ENCODE measurements around the gene PLCB1. TPM values are rescaled to one million over a fixed set of nuclear protein-coding genes. Genes with fewer than 3 reads are reported as not detected.

PLCB1 gene
- total RNA-seq, 1 donor, result 14.6 TPM

DNA sequence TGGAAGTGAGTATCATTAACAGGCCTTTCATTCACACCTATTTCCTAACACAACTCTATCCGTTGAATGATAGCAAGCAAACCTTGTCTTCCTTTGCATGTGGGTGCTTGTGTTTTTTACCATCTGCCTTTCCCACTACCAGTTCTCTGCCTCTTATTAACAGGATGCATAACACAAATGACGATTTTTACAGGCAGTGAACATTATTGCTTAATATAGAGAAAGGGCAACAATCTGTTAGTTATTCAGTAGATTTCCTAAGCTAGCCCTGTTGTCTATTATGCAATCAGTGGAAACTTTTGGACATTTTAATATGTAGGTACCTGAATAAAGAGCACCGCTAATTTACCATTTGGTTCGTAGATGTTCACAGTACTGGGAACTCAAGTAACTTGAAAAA is 588.0 kb downstream of the PLCB1 start:
- Histone ChIP-seq H3K4me3 (ENCODE audit: low read length) (no peak overlapping the region), H3K4me1 (ENCODE audit: insufficient read depth, low read length) (no peaks in the 10 kb centered on the region), H3K27me3 (ENCODE audit: insufficient read depth, low read length) (no peaks in the 10 kb centered on the region), H3K9me3 (ENCODE audit: low read depth, low read length) (no peaks in the 10 kb centered on the region)

DNA sequence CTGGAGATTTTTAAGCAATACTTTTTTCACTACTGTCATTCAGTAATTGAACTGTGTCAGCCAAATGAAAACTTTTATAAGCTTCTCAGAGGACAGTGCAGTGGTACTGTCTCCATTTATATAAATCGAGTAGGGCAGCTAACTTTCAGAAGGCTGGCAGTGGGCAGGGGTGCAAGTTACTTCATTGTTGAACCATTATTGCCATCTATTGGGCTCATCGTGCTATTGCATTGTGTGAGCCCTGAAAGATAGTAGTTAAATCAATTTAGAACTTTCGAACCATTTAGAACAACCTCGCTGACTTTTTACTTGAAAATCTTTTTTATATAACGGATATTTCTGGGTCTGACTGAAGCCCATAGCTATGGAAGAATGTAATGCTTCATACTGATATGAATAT is 589.0 kb downstream of the PLCB1 start:
- H3K9me3 ChIP-seq (ENCODE audit: low read depth, low read length), result no peaks in the 10 kb centered on the region
- H3K27me3 ChIP-seq (ENCODE audit: insufficient read depth, low read length), result no peaks in the 10 kb centered on the region
- H3K4me3 ChIP-seq (ENCODE audit: low read length), result no peak overlapping the region
- H3K4me1 ChIP-seq (ENCODE audit: insufficient read depth, low read length), result no peaks in the 10 kb centered on the region

DNA sequence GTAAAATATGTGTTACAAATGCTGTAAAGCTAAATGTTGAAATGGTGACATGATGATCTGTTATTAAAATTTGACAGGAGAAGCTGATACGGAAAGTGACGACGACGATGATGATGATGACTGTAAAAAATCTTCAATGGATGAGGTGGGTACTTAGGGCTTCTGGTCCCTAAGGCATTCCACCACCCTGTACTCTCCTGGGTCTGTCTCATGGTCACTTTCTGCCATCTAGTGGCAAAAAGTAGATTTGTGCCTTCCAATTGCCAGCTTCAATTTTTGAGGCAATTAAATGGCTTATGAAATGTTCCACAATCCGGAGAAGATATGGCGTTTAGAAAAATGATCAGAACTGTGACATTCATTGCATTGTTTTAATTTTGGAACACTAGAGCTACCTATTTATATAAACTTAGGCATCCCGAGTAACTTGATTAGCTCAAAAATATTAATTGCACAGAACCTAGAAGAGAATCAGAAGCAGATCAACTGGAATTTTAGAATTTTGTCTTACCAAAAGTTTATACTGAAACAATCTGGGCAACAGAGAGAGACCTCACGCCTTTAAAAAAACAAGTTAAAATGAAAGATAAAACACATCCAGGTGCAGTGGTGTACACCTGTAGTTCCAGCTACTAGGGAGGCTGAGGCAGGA is 590.3 kb downstream of the PLCB1 start:
- H3K27me3 ChIP-seq (ENCODE audit: insufficient read depth, low read length), result no peaks in the 10 kb centered on the region
- no peaks in the 10 kb centered on the region for H3K4me1 ChIP-seq (ENCODE audit: insufficient read depth, low read length)
- no peak overlapping the region for H3K4me3 ChIP-seq (ENCODE audit: low read length)
- no peaks in the 10 kb centered on the region for H3K9me3 ChIP-seq (ENCODE audit: low read depth, low read length)

DNA sequence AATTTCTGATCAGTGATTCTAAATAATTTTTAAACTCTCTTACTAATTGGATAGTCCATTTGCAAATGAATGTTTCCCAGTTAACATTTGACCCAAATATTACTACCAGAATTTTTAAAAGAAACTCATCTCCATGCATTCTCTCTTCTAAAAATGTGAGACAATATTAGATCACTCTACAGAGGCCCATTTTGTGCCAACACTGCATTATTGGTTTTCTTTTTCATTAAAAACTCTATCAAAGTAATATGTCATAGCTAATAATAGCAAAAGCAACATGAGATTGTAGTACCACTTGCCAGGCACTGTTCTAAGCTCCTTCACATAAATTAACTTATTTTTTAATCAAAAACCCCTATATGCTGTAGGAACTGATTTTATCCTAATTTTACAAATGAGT is 591.2 kb downstream of the PLCB1 start:
- Histone ChIP-seq H3K4me1 (ENCODE audit: insufficient read depth, low read length) (no peaks in the 10 kb centered on the region), H3K4me3 (ENCODE audit: low read length) (no peak overlapping the region), H3K27me3 (ENCODE audit: insufficient read depth, low read length) (no peaks in the 10 kb centered on the region), H3K9me3 (ENCODE audit: low read depth, low read length) (no peaks in the 10 kb centered on the region)

DNA sequence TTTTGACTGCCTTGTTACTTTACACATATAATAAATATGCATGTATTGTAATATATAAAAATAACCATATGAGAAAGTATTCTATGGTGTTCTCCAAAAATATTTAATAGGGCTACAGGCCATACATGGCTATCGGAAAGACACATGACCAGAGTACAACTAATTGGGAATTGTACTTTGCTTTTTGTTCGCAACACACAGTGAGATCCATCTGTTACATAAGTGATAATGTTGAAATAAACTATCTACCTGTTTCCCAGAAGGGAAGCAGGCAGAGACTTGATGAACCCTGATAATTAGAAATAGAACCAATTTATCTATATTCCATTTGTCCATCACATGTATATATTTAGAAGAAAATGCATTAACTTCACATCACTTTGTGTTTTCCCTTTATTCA is 592.8 kb downstream of the PLCB1 start:
- Histone ChIP-seq H3K4me3 (ENCODE audit: low read length) (no peak overlapping the region), H3K9me3 (ENCODE audit: low read depth, low read length) (no peaks in the 10 kb centered on the region), H3K27me3 (ENCODE audit: insufficient read depth, low read length) (no peaks in the 10 kb centered on the region), H3K4me1 (ENCODE audit: insufficient read depth, low read length) (no peaks in the 10 kb centered on the region)

DNA sequence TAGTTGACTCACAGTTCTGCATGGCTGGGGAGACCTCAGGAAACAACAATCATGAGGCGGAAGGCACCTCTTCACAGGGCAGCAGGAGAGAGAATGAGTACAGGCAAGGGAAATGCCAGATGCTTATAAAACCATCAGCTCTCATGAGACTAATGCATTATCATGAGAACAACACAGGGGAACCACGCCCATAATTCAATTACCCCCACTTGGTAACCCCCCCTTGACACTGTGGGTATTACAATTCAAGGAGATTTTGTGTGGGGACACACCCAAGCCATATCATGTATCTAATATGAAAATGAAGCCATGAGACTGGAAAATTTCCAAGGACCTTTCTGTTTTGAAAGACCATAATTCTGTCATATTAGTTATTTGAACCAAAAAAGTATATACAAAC is 594.4 kb downstream of the PLCB1 start:
- H3K9me3 ChIP-seq (ENCODE audit: low read depth, low read length), result no peaks in the 10 kb centered on the region
- H3K4me1 ChIP-seq (ENCODE audit: insufficient read depth, low read length), result no peaks in the 10 kb centered on the region
- H3K4me3 ChIP-seq (ENCODE audit: low read length), result no peak overlapping the region
- no peaks in the 10 kb centered on the region for H3K27me3 ChIP-seq (ENCODE audit: insufficient read depth, low read length)

DNA sequence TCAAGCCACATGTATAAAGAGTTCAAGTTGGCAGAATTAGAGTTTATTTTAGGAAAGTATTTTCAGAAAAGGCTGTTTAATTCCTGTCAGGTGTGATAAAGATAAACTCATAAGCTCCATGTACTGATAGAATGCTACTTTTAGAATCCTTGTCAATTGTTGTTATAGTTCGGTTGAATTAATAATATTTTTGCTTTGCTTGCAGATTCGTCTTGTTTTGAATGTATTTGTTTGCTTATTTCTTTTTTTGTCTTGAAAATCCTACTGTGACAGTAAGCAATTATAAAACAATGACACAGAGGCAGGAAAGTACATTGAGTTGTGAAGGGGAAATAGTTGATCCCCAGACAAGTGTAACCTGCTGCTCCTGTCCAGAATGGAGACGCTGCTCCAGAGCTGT is 602.9 kb downstream of the PLCB1 start:
- Histone ChIP-seq H3K27me3 (ENCODE audit: insufficient read depth, low read length) (no peaks in the 10 kb centered on the region), H3K4me3 (ENCODE audit: low read length) (no peak overlapping the region), H3K4me1 (ENCODE audit: insufficient read depth, low read length) (no peaks in the 10 kb centered on the region), H3K9me3 (ENCODE audit: low read depth, low read length) (no peaks in the 10 kb centered on the region)

DNA sequence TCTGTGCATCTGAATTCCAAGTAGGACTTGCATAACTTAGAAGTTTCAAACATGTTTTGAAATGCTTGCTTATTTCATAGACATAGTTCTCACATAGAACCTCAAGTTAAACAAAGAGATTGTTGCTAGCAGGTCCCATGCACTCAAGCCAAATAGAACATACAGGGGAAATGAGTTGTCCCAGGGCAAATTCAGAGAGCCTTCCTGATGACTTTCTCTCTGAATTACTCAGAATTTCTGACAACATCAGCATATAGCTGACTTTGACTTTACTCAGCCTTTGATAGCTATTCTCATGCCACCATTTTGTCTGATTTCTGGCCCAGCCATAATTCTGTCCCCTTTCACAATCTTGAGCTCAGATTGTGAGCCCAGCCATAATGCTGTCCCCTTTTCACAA is 603.6 kb downstream of the PLCB1 start:
- H3K4me3 ChIP-seq (ENCODE audit: low read length), result no peak overlapping the region
- H3K9me3 ChIP-seq (ENCODE audit: low read depth, low read length), result no peaks in the 10 kb centered on the region
- no peaks in the 10 kb centered on the region for H3K4me1 ChIP-seq (ENCODE audit: insufficient read depth, low read length)
- H3K27me3 ChIP-seq (ENCODE audit: insufficient read depth, low read length), result no peaks in the 10 kb centered on the region

DNA sequence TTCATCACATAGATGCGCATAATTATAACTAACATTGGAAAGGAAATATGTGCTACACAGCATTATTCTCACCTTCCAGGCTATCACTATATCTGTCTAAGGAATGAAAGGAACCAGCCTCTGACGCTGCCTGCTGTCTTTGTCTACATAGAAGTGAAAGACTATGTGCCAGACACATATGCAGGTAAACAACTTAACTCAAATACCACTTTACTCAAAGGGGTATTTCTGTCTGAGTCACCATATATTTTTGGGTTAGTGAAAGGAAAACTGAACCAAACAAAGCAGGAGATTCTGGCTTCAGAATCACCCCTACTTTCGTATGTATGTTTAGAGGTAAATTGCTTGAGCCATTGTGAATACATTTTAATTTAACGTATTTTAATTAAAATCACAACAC is 608.2 kb downstream of the PLCB1 start:
- Histone ChIP-seq H3K27me3 (ENCODE audit: insufficient read depth, low read length) (no peaks in the 10 kb centered on the region), H3K4me1 (ENCODE audit: insufficient read depth, low read length) (no peaks in the 10 kb centered on the region), H3K4me3 (ENCODE audit: low read length) (no peak overlapping the region), H3K9me3 (ENCODE audit: low read depth, low read length) (no peaks in the 10 kb centered on the region)

DNA sequence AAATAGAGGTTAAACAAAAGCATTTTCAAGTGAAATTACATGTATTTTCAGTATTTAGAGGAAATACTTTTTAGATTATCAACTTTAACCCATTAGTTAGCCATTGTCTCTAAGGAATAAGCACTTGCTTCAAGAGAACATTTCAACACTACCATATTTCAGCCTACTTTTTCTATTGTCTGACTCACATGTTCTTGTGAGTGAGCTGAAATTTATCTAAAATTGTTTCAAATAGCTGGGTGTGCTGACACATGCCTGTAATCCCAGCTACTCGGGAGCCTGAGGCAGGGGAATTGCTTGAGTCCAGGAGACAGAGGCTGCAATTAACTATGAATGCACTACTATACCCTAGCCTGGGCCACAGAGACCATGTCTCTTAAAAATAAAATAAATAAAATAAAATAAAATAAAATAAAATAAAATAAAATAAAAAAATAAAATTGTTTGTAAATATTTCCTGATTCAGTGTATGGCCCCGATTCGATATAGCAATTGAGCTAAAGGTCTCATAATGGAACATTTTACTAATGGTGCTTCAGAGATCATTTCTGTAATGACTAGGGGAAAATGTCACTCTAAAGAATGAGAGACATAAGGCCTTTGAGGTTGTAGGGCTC is 612.3 kb downstream of the PLCB1 start:
- Histone ChIP-seq H3K4me3 (ENCODE audit: low read length) (no peak overlapping the region), H3K4me1 (ENCODE audit: insufficient read depth, low read length) (no peaks in the 10 kb centered on the region), H3K27me3 (ENCODE audit: insufficient read depth, low read length) (no peaks in the 10 kb centered on the region), H3K9me3 (ENCODE audit: low read depth, low read length) (no peaks in the 10 kb centered on the region)

DNA sequence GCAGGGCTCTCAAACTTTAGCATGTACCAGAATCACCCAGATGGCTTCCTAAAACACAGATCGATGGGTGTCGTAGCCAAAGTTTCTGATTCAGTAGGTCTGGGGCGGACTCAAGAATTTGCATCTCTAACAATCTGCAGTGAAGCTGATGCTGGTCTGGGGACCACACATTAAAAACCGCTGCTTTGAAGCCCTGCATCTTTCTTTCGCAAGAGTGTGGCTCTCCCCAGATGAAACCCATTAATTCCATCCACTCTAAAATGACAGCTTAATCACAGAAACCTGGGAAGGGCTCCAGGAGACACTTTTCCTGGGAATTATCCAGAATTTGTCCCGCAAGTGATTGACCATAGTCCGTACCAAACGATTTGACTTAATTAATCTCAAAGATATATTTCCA is 617.0 kb downstream of the PLCB1 start:
- H3K4me1 ChIP-seq (ENCODE audit: insufficient read depth, low read length), result no peaks in the 10 kb centered on the region

DNA sequence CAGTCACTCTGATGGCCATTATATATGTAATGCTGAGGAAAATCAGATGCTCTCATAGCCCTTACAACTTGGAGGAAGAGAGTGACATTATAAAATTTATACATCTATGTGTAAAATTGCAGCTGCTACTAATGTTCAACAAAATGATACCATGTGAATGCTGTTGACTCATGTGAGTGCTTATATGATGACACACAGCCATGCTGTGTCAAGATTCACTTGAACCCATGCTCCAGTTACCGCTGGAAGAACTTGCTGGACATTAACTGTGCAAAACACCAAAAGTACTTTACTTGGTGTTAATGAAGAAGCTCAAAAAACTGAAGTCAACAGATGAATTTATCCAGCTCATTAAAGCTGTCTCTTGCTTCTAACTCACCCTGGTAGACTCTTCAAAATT is 617.9 kb downstream of the PLCB1 start:
- Histone ChIP-seq H3K27me3 (ENCODE audit: insufficient read depth, low read length) (no peaks in the 10 kb centered on the region), H3K4me1 (ENCODE audit: insufficient read depth, low read length) (no peaks in the 10 kb centered on the region), H3K9me3 (ENCODE audit: low read depth, low read length) (no peaks in the 10 kb centered on the region), H3K4me3 (ENCODE audit: low read length) (no peak overlapping the region)

More for the DNA sequence above, 617.0 kb downstream of the PLCB1 start:
- no peaks in the 10 kb centered on the region for H3K9me3 ChIP-seq (ENCODE audit: low read depth, low read length)
- no peak overlapping the region for H3K4me3 ChIP-seq (ENCODE audit: low read length)
- no peaks in the 10 kb centered on the region for H3K27me3 ChIP-seq (ENCODE audit: insufficient read depth, low read length)

DNA sequence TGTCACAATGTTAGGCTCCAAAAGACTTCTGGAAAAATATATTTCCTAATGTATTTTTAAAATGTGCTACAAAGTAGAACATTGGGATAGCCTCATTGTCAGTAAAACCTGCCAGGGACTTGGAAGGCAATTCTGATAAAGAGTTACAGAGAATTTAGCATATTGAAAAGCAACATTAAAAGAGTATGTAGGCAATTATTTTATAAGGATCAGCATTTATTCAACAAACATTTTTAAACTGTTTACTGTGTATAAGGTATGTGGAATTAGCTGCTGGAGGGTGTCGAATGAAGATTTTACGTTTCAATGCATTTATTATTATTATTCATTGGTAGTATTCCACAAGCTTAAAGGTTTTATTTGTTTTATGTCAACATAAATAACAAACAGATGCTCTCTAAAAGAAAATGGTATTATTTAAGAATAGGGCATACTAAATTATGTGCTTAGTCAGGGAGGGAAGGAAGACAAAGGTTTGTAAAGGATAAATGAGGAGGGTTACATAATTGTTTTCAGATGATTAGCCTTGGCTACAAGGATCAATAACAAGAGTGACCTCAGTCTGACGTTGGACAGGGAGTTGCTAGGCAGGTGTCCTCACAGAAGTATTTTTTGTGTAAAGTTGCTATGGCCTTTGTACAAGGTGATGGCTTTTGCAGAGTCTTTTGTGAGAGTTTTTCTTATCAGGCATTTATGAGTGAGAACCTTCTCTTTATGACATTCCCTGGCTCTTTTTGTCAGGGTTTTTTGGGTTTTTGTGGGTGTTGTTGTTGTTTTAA is 623.5 kb downstream of the PLCB1 start:
- no peaks in the 10 kb centered on the region for H3K27me3 ChIP-seq (ENCODE audit: insufficient read depth, low read length)
- no peaks in the 10 kb centered on the region for H3K9me3 ChIP-seq (ENCODE audit: low read depth, low read length)
- no peak overlapping the region for H3K4me3 ChIP-seq (ENCODE audit: low read length)
- no peaks in the 10 kb centered on the region for H3K4me1 ChIP-seq (ENCODE audit: insufficient read depth, low read length)

DNA sequence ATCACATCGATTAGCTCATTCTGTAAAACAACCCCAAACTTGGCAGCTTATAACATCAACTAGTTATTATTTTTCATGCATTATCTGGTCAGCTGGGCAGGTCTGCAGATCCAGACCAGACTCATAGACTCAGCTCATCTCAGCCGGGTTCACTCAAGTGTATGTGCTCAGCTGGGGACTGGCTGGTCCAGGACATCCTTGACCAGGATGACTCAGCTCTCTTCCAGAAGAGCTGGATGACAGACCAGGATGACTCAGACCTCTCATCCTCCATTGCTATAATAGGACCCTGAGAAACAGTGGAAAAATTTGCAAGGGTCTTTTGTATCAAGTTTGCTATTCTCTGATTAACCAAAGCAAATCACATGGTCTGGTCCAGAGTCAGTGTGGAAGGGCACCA is 624.3 kb downstream of the PLCB1 start:
- Histone ChIP-seq H3K27me3 (ENCODE audit: insufficient read depth, low read length) (no peaks in the 10 kb centered on the region), H3K9me3 (ENCODE audit: low read depth, low read length) (no peaks in the 10 kb centered on the region)

DNA sequence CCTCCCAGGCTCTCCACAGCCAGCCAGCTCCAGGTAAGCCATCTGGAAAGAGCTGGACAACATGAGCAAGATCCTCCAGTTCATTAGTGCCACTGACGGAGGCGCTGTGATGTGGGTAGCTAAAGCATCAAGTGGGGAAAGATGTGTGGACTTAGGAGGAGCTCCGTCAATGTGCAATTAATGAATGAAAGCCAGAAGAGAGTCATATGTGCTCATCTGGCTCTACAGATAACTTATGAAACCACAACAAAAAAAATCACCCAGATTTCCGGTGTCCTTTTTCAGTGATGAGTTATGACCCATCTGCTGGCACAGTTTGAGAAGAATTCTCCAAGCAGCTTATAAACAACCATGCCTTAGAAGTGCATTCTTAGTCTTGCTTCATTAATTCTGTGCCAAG is 625.1 kb downstream of the PLCB1 start:
- H3K4me1 ChIP-seq (ENCODE audit: insufficient read depth, low read length), result no peaks in the 10 kb centered on the region
- no peak overlapping the region for H3K4me3 ChIP-seq (ENCODE audit: low read length)
- no peaks in the 10 kb centered on the region for H3K27me3 ChIP-seq (ENCODE audit: insufficient read depth, low read length)
- H3K9me3 ChIP-seq (ENCODE audit: low read depth, low read length), result no peaks in the 10 kb centered on the region

More for the DNA sequence above, 624.3 kb downstream of the PLCB1 start:
- no peak overlapping the region for H3K4me3 ChIP-seq (ENCODE audit: low read length)
- H3K4me1 ChIP-seq (ENCODE audit: insufficient read depth, low read length), result no peaks in the 10 kb centered on the region

Data from mononuclear cell (primary cell).